Measurements from ENCODE around the gene PRKG1.

GRCh38 chr10:52135101-52135500 lies 1060.8 kb downstream of the PRKG1 start:
- TF ChIP-seq CTCF (IDR thresholded peaks at IDR 0.05) (no peak), POLR2A (IDR thresholded peaks at IDR 0.05; ENCODE audit: low read depth) (no peak), EP300 (IDR thresholded peaks at IDR 0.05) (no peak), POLR2AphosphoS5 (IDR thresholded peaks at IDR 0.05) (no peak)

Measured in esophagus muscularis mucosa (tissue), 4 donors.